MCF 10A (cell line): ENCODE results near the gene ROBO2. TPM values are rescaled to one million over a fixed set of nuclear protein-coding genes. Genes with fewer than 3 reads are reported as not detected.

ENCODE experiments used
- BruUV-seq: library from RNA; stranded (reverse); fragments of 400-500 nt; replicated peaks from 2 replicates; lab custom pipeline; 2021; lab: Mats Ljungman, UMichigan
- CTCF ChIA-PET: fragments of 300-600 bp; sonication (Branson Sonifier 250); formaldehyde crosslinking; extraction: SDS; loops from one replicate; lab custom pipeline; 2021; ENCODE audit warnings: antibody characterized with exemption, inconsistent platforms; lab: Yijun Ruan, JAX
- POLR2A ChIA-PET: fragments of 300-600, 350-650 bp; sonication (Branson Sonifier 250); formaldehyde crosslinking; extraction: SDS; loops from one replicate; lab custom pipeline; 2020; ENCODE audit warnings: antibody characterized with exemption, inconsistent platforms; lab: Yijun Ruan, JAX
- DNase-seq: peaks from one replicate; pipeline ENCODE4 v3.0.0-alpha.2; 2018; ENCODE audit not compliant: unreplicated experiment
- H3K27ac Mint-ChIP-seq: one replicate; pipeline ENCODE4 v1.8.0; 2022; ENCODE audit warnings: mild to moderate bottlenecking, low read depth, mixed read lengths; ENCODE audit not compliant: unreplicated experiment
- H3K27me3 Mint-ChIP-seq: one replicate; pipeline ENCODE4 v1.8.0; 2022; ENCODE audit warnings: mixed read lengths; ENCODE audit not compliant: insufficient read depth, unreplicated experiment
- H3K36me3 Mint-ChIP-seq: one replicate; pipeline ENCODE4 v1.8.0; 2022; ENCODE audit warnings: mild to moderate bottlenecking, moderate library complexity, mixed read lengths; ENCODE audit not compliant: insufficient read depth, unreplicated experiment
- H3K4me1 Mint-ChIP-seq: one replicate; pipeline ENCODE4 v1.8.0; 2022; ENCODE audit warnings: mixed read lengths; ENCODE audit not compliant: insufficient read depth, unreplicated experiment
- H3K4me3 Mint-ChIP-seq: one replicate; pipeline ENCODE4 v1.8.0; 2022; ENCODE audit warnings: mild to moderate bottlenecking, moderate library complexity, mixed read lengths; ENCODE audit not compliant: unreplicated experiment
- H3K9me3 Mint-ChIP-seq: one replicate; pipeline ENCODE4 v1.8.0; 2022; ENCODE audit warnings: mixed read lengths; ENCODE audit not compliant: unreplicated experiment
- CTCF ChIP-seq: fragments of 200-600 bp; IDR thresholded peaks from one replicate; pipeline ENCODE4 v1.8.0; 2022; ENCODE audit warnings: antibody characterized with exemption, mild to moderate bottlenecking; ENCODE audit not compliant: unreplicated experiment
- intact Hi-C: fragments of 100-400 bp; cut with micrococcal nuclease; formaldehyde crosslinking; loops from 2 replicates; pipeline ENCODE4 v1.14.1; 2022
- total RNA-seq: library from RNA; stranded (reverse); gene quantifications from 2 replicates; pipeline ENCODE4 v1.2.3, GENCODE V29; 2022

ROBO2 gene
- total RNA-seq, 1 experiment from 2014 or later: not detected

- no TSS peak for BruUV-seq
- H3K4me3 Mint-ChIP-seq: no peak overlapping the region
- no peaks in the 10 kb centered on the region for H3K36me3 Mint-ChIP-seq
- no peak overlapping the region for H3K27ac Mint-ChIP-seq
- no peaks in the 10 kb centered on the region for H3K9me3 Mint-ChIP-seq
- CTCF ChIA-PET: interaction anchor here (0.6 to 1.4 kb wide), 3 partner anchors 11 to 524 kb away, joined by 3 to 5 read pairs (median 3); no protein-coding TSS in a partner anchor
- intact Hi-C loops: no loop called here
- DNase-seq: no peak
- POLR2A ChIA-PET: no interaction called here
- no peaks in the 10 kb centered on the region for H3K4me1 Mint-ChIP-seq
- peaks cover 57% of the 10 kb centered on the region for H3K27me3 Mint-ChIP-seq
- no peak for TF ChIP-seq CTCF
These were observed 157.5 kb downstream of the ROBO2 start for GRCh38 chr3:77197408-77197807.

- Mint-ChIP-seq H3K4me1 (no peaks in the 10 kb centered on the region), H3K4me3 (no peak overlapping the region), H3K27ac (no peak overlapping the region), H3K36me3 (no peaks in the 10 kb centered on the region), H3K27me3 (peaks cover 65% of the 10 kb centered on the region), H3K9me3 (no peaks in the 10 kb centered on the region)
- ChIA-PET CTCF (interaction anchor here (0.7 kb wide), 1 partner anchor 107 kb away, joined by 3 read pairs; no protein-coding TSS in a partner anchor), POLR2A (no interaction called here)
- no TSS peak for BruUV-seq
- DNase-seq: no peak
- intact Hi-C loops: no loop called here
- no peak for TF ChIP-seq CTCF
These were observed 164.0 kb downstream of the ROBO2 start for GRCh38 chr3:77203851-77204250.

- CTCF ChIA-PET: no interaction called here
These were observed 164.9 kb downstream of the ROBO2 start for GRCh38 chr3:77204788-77205187.

GRCh38 chr3:77207753-77208152 is 167.9 kb downstream of the ROBO2 start:
- no TSS peak for BruUV-seq
- no peaks in the 10 kb centered on the region for H3K4me1 Mint-ChIP-seq
- H3K4me3 Mint-ChIP-seq: no peak overlapping the region
- H3K27me3 Mint-ChIP-seq: peaks cover 47% of the 10 kb centered on the region
- TF ChIP-seq CTCF: no peak
- H3K9me3 Mint-ChIP-seq: no peaks in the 10 kb centered on the region
- POLR2A ChIA-PET: no interaction called here
- no peaks in the 10 kb centered on the region for H3K36me3 Mint-ChIP-seq
- no peak for DNase-seq
- CTCF ChIA-PET: interaction anchor here (0.9 kb wide), 1 partner anchor 10 kb away, joined by 4 read pairs; no protein-coding TSS in a partner anchor
- intact Hi-C loops: no loop called here
- H3K27ac Mint-ChIP-seq: no peak overlapping the region

More at GRCh38 chr3:77204788-77205187, 164.9 kb downstream of the ROBO2 start:
- Mint-ChIP-seq H3K9me3 (no peaks in the 10 kb centered on the region), H3K36me3 (no peaks in the 10 kb centered on the region), H3K4me1 (no peaks in the 10 kb centered on the region), H3K27me3 (peaks cover 60% of the 10 kb centered on the region), H3K4me3 (no peak overlapping the region), H3K27ac (no peak overlapping the region)
- DNase-seq: no peak
- BruUV-seq: no TSS peak
- TF ChIP-seq CTCF: no peak
- intact Hi-C loops: no loop called here
- POLR2A ChIA-PET: no interaction called here
